ENCODE measurements around the gene ASTN2. TPM values are rescaled to one million over a fixed set of nuclear protein-coding genes. Genes with fewer than 3 reads are reported as not detected.
A peak's percentile ranks its signal among the peaks of the same experiment; 100 is the strongest.

Gene ASTN2
- total RNA-seq, 2 donors from 2014 or later: 3.1 to 4.9 TPM

DNA sequence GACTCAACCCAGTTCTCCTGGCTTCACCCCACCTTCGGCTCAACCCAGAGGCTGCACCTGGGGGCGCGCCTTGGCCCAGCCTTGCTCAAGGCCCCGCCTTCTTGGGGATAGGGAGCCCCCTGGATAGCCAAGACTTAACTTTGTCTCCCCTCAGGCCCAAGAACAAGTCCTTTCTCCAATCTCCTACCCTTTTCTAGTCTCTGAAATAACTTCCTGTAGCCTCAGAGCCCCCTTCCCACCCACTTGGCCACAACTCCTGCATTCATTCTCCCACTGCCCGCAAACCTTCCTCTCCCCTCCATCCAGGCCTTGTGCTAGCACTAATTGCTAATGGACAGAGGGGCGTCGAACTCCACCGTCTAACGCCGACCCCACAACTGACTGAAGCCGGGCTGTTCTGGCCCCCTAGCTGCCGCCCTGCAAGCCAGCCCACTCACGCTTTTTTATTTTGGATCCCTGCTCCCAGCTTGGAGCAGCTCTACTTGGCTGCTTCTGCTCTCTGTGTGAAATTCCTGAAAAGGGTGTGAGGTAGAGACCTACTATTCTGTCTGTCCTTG, 579 bp upstream of the ASTN2 start:
- no peak for ATAC-seq
- DNase-seq: no peak
- intact Hi-C loops (cut with DNase I, micrococcal nuclease): no loop called here

DNA sequence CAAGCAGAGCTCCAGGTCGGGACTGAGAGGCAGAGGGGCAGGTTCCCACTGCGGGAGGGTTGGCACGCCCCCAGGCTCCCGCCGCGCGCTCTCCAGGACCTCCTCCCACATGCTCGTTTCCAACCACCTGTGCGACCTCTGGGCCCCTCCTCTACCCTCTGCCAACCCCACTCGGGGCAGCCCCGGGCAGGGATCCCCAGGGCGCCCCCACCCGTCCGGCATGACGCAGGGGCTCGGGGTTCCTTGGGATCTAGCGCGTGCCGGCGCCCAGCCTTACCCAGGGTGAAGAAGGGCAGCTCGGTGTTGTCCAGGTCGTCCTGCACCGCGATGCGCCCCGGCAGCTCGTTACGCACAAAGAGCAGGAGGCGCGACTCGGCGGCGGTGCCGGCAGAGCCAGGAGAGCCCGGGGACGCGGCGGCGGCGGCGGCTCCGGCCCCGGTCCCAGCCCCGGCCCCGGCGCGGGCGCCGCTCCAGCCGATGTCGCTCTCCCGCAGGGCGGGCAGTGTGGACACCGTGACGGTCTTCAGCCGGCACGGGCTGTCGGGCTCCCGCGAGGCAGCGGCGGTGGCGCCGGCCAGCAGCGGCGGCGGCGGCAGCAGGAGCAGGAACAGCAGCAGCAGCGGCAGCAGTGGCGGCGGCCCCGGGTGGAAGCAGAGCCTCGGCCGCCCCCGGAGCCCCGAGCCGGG, 494 bp downstream of the ASTN2 start:
- intact Hi-C loops (cut with DNase I, micrococcal nuclease): no loop called here
- peak; percentile 32 for ATAC-seq
- DNase-seq: peak in 1 of 2 donors; percentile 14

GRCh38 chr9:117413346-117414219, 1.3 kb downstream of the ASTN2 start:
- intact Hi-C loops (cut with DNase I, micrococcal nuclease): no loop called here
- DNase-seq (no peak), ATAC-seq (no peak)

DNA sequence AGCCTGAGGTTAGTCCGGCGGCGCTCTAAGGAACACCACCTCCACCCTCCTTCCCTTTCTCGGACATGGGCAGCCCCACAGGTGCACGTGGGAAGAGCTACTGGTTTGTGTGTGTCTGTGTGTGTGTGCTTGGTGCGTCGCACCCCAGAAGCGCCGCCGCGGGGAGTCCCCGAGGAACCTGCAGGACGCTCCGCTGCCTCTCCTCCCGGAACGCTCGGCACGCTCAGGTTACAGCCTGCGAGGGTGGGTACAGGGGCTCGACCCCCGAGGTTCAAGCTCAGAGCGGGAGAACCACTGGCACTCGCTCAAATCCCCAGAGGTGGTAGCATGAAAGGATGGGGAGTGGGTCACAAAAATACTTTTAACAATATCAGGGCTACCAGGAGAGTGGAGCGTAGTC, 2.0 kb downstream of the ASTN2 start:
- intact Hi-C loops (cut with DNase I, micrococcal nuclease): no loop called here
- DNase-seq (no peak), ATAC-seq (no peak)

GRCh38 chr9:117412006-117412715, 2.7 kb downstream of the ASTN2 start:
- DNase-seq: no peak
- ATAC-seq: no peak
- intact Hi-C loops (cut with DNase I, micrococcal nuclease): no loop called here

DNA sequence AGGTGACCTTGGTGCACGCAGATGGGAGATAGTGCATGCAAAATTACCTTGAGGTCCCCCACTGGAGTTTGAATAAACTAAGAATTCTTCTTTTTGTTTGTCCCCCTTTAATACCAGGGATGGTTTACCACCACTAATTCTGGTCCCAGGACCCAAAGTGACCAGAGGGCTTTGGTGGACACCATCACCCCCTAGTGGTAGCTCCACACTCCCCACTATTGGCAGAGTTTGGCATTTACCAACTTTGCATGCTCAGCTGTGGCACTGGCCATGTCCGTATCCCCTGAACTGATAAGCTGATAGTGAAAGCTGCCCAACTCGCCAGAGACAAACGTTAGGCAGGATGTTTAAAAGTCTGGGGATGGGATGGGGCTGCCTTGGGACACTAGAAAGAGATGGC, 3.3 kb downstream of the ASTN2 start:
- DNase-seq (peak in 1 of 2 donors; percentile 9), ATAC-seq (peak; percentile 55)
- intact Hi-C loops (cut with DNase I, micrococcal nuclease): no loop called here

DNA sequence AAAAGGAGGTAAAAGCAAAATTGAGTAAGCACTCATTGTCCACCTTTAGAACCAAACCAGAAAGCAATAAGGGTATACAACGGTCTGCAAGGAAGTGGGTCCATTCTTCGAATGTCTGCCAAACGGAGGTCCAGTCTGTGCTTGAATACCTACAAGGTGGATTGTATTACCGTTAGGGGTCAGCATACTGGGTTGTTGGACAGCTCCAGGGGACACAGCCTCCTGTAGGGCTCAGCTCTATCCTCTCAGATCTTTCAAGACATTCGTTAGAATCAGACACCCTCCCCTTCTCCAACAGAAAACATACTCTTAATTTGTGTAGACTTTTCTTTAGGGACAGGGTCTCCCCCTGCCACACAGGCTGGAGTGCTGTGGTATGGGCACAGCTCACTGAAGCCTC, 5.5 kb downstream of the ASTN2 start:
- ATAC-seq: no peak
- intact Hi-C loops (cut with DNase I, micrococcal nuclease): no loop called here
- no peak for DNase-seq

DNA sequence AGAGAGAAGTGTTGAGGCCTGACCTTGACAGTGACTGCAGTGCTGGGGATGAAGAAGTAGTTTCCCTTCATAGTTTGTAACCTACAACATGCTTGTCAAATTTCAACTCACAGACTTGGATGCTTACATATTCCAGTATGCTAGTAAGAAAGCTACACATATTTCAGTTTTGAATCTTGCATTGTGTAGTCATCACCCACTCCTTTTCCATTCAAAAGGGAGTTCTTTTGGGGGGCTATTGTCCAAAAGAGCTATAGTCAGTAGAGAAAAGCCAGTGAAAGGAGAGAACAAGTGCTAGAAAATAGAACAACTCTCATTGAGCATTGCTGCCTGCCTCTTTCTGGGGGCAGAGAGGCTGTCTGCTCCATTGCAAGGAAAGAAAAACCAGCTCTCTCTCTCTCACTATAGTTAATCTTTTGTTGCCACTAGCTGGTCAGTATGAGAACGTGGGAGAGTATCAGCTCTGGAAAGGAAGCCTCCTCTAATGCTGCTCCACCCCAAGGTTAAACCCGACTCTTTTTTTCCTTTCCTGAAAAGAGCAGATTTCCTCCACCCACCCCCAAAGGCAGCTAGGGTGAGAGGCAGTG, 7.3 kb downstream of the ASTN2 start:
- DNase-seq (no peak), ATAC-seq (no peak)
- intact Hi-C loops (cut with DNase I, micrococcal nuclease): no loop called here

DNA sequence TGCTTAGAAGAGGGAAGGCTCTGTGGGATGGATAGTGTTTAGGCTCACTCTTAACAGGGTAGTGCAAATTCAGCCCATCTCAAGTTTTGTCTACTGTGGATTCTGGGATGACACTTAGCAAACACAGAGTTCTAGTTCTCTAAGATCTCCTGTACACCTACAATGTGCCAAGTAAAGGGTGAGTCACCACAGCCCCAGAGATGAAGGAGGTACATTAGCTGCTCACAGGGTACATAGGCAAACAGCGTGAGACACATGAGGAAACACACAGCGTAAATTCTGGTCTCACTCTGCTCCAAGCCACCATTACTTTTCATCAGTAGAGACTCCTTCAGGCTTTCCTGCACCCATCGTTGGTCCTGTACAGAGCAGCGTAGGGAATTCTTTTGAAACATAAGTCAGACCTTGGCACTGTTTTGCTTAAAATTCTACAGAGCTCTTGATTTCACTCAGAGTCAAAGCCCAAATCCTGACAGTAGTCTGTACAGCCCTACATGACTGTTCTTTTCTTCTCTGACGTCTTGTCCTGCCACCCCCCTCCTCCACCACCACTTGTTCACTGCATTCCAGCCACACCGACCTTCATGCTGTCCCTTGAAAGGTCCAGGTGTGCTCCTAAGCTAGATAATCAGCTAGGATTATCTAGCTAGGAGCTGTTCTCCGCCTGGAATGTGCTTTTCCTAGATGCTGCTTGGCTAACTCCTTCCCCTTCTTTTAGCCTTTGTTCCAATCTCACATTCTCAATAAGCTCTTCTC, 8.7 kb downstream of the ASTN2 start:
- DNase-seq (no peak), ATAC-seq (no peak)
- intact Hi-C loops (cut with DNase I, micrococcal nuclease): no loop called here

DNA sequence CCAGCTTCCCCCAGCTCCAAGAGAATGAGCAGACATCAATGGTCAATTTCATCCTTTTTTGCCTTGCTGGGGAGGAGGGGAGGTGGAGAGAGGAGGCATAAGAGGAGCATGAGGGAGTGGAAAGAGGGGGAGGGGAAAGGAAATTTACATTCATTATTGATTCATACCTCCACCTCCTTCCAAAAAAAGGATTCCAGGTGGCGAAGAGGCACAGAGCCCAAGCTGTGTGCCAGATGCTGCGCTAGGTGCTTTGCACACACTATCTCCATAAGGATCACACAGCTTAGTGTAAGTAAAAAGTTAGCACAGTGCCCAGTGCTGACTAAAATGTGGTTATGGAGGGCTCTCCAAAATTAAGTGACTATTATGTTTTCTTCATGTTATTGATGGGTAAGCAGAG, 11.0 kb downstream of the ASTN2 start:
- no peak for DNase-seq
- no peak for ATAC-seq
- intact Hi-C loops (cut with DNase I, micrococcal nuclease): no loop called here

DNA sequence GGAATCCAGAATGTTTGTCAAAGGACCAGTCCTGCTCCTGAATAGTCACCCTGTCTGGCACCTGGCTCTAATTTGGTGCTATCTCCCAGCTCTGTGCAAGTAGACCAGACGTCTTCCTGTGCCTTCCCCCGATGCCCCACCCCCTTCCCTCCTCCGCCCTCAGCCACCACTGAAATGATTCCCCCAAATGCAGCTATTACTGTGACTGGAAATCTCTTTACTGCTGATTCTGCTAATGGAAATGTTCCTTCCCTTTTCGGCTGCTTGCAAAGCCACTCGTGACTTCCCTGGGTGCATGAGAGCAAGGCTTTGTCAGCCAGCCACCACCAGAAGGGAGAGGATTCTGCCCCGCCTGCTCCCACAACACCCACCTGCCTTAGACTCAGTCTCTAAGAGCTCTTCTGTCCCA, 11.4 kb downstream of the ASTN2 start:
- ATAC-seq (no peak), DNase-seq (no peak)
- intact Hi-C loops (cut with DNase I, micrococcal nuclease): no loop called here

GRCh38 chr9:117400171-117400570, 14.7 kb downstream of the ASTN2 start:
- no peak for DNase-seq
- intact Hi-C loops (cut with DNase I, micrococcal nuclease): no loop called here
- ATAC-seq: peak; percentile 40

- ATAC-seq (no peak), DNase-seq (no peak)
- intact Hi-C loops (cut with DNase I, micrococcal nuclease): no loop called here
Observed at GRCh38 chr9:117395151-117395650, 19.7 kb downstream of the ASTN2 start.

- no peak for ATAC-seq
- intact Hi-C loops (cut with DNase I, micrococcal nuclease): no loop called here
- DNase-seq: no peak
Observed at GRCh38 chr9:117394655-117395054, 20.2 kb downstream of the ASTN2 start.

- no peak for DNase-seq
- intact Hi-C loops (cut with DNase I, micrococcal nuclease): no loop called here
- ATAC-seq: no peak
Observed at GRCh38 chr9:117392992-117393391, 21.9 kb downstream of the ASTN2 start.

DNA sequence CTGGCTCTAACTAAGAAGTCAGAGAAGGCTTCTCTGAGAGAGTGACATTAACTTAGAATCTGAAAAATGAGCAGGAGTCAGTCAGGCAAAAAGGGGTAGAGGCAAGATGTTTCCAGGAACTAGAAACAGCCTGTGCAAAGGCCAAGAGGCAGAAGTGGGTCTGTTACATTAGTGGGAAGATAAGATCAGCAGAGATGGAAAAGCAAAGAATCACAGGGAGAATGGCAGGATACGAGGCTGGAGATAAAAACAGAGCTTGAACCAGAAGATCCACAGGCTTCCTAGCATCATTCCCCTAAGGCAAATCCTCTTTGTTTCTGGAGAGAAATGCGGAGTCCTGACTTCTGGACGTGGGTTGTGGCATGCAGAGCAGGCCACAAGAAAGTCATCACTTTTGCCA, 27.4 kb downstream of the ASTN2 start:
- intact Hi-C loops (cut with DNase I, micrococcal nuclease): no loop called here
- ATAC-seq: no peak
- no peak for DNase-seq

DNA sequence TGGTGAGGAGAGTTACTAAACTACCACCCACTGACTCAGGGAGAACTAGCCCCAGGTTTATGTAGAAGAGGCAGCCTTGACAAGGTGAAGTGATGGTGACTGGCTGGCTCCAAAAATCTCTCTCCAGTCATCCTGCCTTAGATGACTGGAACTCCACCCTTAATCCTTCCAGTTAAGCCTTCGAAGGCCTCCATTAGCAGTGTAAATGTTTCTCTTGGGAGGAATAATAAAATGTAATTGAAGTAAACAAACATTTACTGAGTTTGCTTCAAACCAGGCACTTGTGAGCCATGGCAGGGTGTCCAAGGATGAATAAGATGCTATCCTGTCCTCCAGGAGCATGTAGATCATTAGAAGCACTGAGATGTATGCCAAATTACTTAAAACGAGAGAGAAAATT, 35.5 kb downstream of the ASTN2 start:
- intact Hi-C loops (cut with DNase I, micrococcal nuclease): no loop called here
- DNase-seq: no peak
- no peak for ATAC-seq

DNA sequence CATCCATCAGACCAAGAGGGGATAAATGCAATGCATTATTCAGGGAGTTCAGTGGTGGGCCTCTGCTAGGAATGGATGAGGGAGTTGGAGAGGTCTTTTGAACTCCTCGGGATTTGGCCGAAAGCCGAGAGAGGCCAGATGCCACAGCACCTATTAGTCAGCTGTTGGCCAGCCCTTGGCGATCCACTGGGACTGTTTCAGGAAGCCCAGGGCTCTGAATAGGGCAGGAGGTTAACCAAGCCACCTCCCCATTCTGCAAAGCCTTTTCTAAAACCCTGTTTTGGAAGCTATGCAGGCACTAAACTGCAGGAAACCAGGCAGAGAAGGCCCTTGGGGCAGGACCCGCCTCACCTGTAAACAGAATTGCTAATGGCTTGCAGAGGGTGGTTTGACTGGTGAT, 37.8 kb downstream of the ASTN2 start:
- ATAC-seq (no peak), DNase-seq (no peak)
- intact Hi-C loops (cut with DNase I, micrococcal nuclease): no loop called here
